ENCODE data around the gene ZNF284.

- TF ChIP-seq CTCF (IDR thresholded peaks at IDR 0.05; ENCODE audit: low read length) (no peak), EZH2 (optimal IDR thresholded peaks at IDR 0.05; ENCODE audit: low read depth, low read length) (no peak)
Measured at GRCh38 chr19:44032001-44032610, 39.9 kb upstream of the ZNF284 start.

Measured in MM.1S (cell line).